HL-60 (cell line): ENCODE results near the gene PRR20G.

ENCODE experiments used
- DNase-seq, 2 experiments: peaks; one replicate each; pipeline ENCODE4 v3.0.0-alpha.2; 2010 to 2020; ENCODE audit warnings: low read depth in 1 of 2, low spot score in 1 of 2
- H3K27ac ChIP-seq: fragments of 250-450 bp; sonication (Bioruptor Pico); replicated peaks from 2 replicates; pipeline ENCODE4 v1.5.1; 2020; ENCODE audit warnings: mild to moderate bottlenecking, moderate library complexity
- H3K27me3 ChIP-seq: fragments of 250-450 bp; sonication (Bioruptor Pico); 2 replicates; pipeline ENCODE4 v1.5.1; 2021; ENCODE audit warnings: mild to moderate bottlenecking, moderate library complexity; ENCODE audit not compliant: insufficient read depth, poor library complexity, severe bottlenecking
- H3K4me3 ChIP-seq: replicated peaks from 2 replicates; pipeline ENCODE4 v1.5.1; 2011; ENCODE audit warnings: mild to moderate bottlenecking, control low read depth, low read length; ENCODE audit not compliant: insufficient read depth
- CTCF ChIP-seq: IDR thresholded peaks from one replicate; pipeline ENCODE4 v1.5.1; 2011; ENCODE audit warnings: low read length, control low read depth, inconsistent platforms; ENCODE audit not compliant: insufficient read depth
- GABPA ChIP-seq: IDR thresholded peaks from 2 replicates; pipeline ENCODE4 v1.6.1; 2012; ENCODE audit warnings: low read depth
- POLR2AphosphoS5 ChIP-seq: IDR thresholded peaks from 2 replicates; pipeline ENCODE4 v1.6.1; 2012; ENCODE audit warnings: low read depth
- REST ChIP-seq: IDR thresholded peaks from 2 replicates; pipeline ENCODE4 v1.6.1; 2012; ENCODE audit warnings: low read depth; ENCODE audit not compliant: insufficient replicate concordance
- SPI1 ChIP-seq: IDR thresholded peaks from 2 replicates; pipeline ENCODE4 v1.6.1; 2012; ENCODE audit warnings: low read depth, mild to moderate bottlenecking, borderline replicate concordance

Gene PRR20G

GRCh38 chr3:127253491-127253890 lies 34.4 kb downstream of the PRR20G start:
- TF ChIP-seq SPI1 (no peak), CTCF (no peak), REST (no peak), GABPA (no peak), POLR2AphosphoS5 (no peak)
- no peak overlapping the region for H3K4me3 ChIP-seq
- H3K27me3 ChIP-seq: no peaks in the 10 kb centered on the region
- DNase-seq: no peak
- H3K27ac ChIP-seq: no peak overlapping the region

GRCh38 chr3:127252446-127252845 lies 35.4 kb downstream of the PRR20G start:
- Histone ChIP-seq H3K27ac (no peak overlapping the region), H3K27me3 (no peaks in the 10 kb centered on the region), H3K4me3 (no peak overlapping the region)
- DNase-seq: no peak
- no peak for TF ChIP-seq CTCF

GRCh38 chr3:127250032-127250431 lies 37.8 kb downstream of the PRR20G start:
- Histone ChIP-seq H3K27me3 (no peaks in the 10 kb centered on the region), H3K27ac (no peak overlapping the region), H3K4me3 (no peak overlapping the region)
- no peak for DNase-seq
- no peak for TF ChIP-seq REST
- TF ChIP-seq CTCF: no peak
- no peak for TF ChIP-seq POLR2AphosphoS5
- no peak for TF ChIP-seq SPI1
- no peak for TF ChIP-seq GABPA

GRCh38 chr3:127247292-127247691 lies 40.6 kb downstream of the PRR20G start:
- no peak overlapping the region for H3K27ac ChIP-seq
- no peaks in the 10 kb centered on the region for H3K27me3 ChIP-seq
- TF ChIP-seq SPI1: no peak
- no peak for TF ChIP-seq POLR2AphosphoS5
- no peak for TF ChIP-seq CTCF
- no peak for TF ChIP-seq GABPA
- TF ChIP-seq REST: no peak
- no peak for DNase-seq
- no peak overlapping the region for H3K4me3 ChIP-seq
